Ovary (tissue), 9 donors: ENCODE data around the gene OTOP2. TPM values are rescaled to one million over a fixed set of nuclear protein-coding genes. Genes with fewer than 3 reads are reported as not detected.
A peak's percentile ranks its signal among the peaks of the same experiment; 100 is the strongest.

ENCODE experiments used
- DNase-seq, 5 donors: peaks; one replicate each; pipeline ENCODE4 v3.0.0-alpha.2; 2019 to 2020
- H3K27ac ChIP-seq, 2 donors: fragments of 200-600 bp; one replicate each; pipeline versions ENCODE4 v1.5.1 to v1.8.0; 2019 to 2022
- H3K27me3 ChIP-seq: fragments of 200-600 bp; one replicate; pipeline ENCODE4 v1.8.0; 2022
- H3K36me3 ChIP-seq: fragments of 200-600 bp; sonication (generic); one replicate; pipeline ENCODE4 v1.5.1; 2019
- H3K4me1 ChIP-seq: one replicate; pipeline ENCODE4 v1.8.1; 2013; ENCODE audit warnings: mild to moderate bottlenecking, moderate library complexity; ENCODE audit not compliant: insufficient read depth
- H3K4me3 ChIP-seq: fragments of 200-600 bp; sonication (generic); one replicate; pipeline ENCODE4 v1.5.1; 2017
- H3K9me3 ChIP-seq, 2 donors: fragments of 200-600 bp in 1 of 2; sonication (generic) in 1 of 2; one replicate each; pipeline versions ENCODE4 v1.5.1 to v1.8.1; 2013 to 2019; ENCODE audit warnings: mild to moderate bottlenecking in 1 of 2, moderate library complexity in 1 of 2
- EP300 ChIP-seq: sonication (generic); formaldehyde crosslinking; IDR thresholded peaks from one replicate; pipeline ENCODE4 v1.6.1; 2017; ENCODE audit warnings: antibody characterized with exemption
- POLR2A ChIP-seq: fragments of 450-650 bp; IDR thresholded peaks from one replicate; pipeline ENCODE4 v1.6.1; 2017; ENCODE audit warnings: antibody characterized with exemption, mild to moderate bottlenecking, moderate library complexity
- WGBS, 3 donors: extraction: QIAGEN DNeasy Blood & Tissue Kit in 1 of 3; methylation state at CpG; one replicate each; pipeline versions ENCODE4 v1.1.5 to v1.1.7; 2013 to 2017; 5-methylcytosine and 5-hydroxymethylcytosine counted together
- intact Hi-C, 4 donors: fragments of 100-400 bp; cut with DNase I; formaldehyde crosslinking; loops; one replicate each; pipeline versions ENCODE4 v1.11.0 to v1.15.1; 2022 to 2023
- polyA plus RNA-seq, 2 donors: library from polyadenylated mRNA; stranded (reverse); fragments of 200-250 nt in 1 of 2; fragments of 350-450 nt in 1 of 2; fragmentation: Illumina TruSeq in 1 of 2; extraction: RNeasy Lipid Tissue Mini Kit (QIAGEN cat#74804) in 1 of 2; gene quantifications; one replicate each; pipeline ENCODE4 v1.2.3, GENCODE V29; 2013 to 2014
- total RNA-seq, 7 donors: library from RNA; depleted of rRNA in 2 of 7; stranded (reverse); fragments of >200 nt in 2 of 7; fragmentation: NEBNext Ultra II Directional in 3 of 7; extraction: Animal tissue kit (Norgen Biotek cat#: 25700) in 3 of 7; gene quantifications; one replicate each; pipeline versions ENCODE4 v1.1.0 to v1.2.4, GENCODE V29; 2016 to 2023
- TF ChIP-seq, protein P1 (sequence below), 3 donors: fragments of 450-650 bp in 2 of 3; fragments of 200-600 bp in 1 of 3; IDR thresholded peaks; one replicate each; pipeline versions ENCODE4 v1.5.1 to v1.8.0; 2016 to 2022; ENCODE audit warnings: antibody characterized with exemption in 3 of 3, mild to moderate bottlenecking in 1 of 3
- donor health status: DM: no; HTN: no; CAD: no; lungs with moderate emphysema.
- donor health status: DM: no; HTN: no; CAD: no.
- donor health status: Bipolar disorder and iron deficiency.
- donor health status: DM: yes; HTN: yes; CAD: no.
- donor health status: DM: no; HTN: no; CAD: no.
- donor health status: DM: yes; HTN: yes; CAD: no.

The OTOP2 gene
- total and polyA plus RNA-seq, 9 donors, result not detected

DNA sequence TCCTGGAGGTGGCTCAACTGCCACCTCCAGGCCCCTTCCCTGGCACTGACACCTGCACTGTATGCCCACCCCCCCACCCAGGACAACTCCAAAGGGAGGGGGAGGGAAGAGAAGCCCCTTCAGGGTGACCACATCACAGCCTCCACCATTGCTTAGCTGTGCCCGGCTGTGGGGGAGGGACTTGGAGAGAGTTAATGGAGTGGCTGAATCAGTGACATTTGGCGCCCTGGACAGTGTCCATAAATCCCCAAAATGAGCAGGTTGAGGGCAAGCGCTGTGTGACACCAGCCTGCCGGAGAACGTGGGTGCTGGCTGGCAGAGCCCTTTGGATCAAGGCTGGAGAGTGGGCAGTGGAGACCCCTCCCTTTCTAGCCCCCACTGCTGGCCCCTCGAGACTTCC is 1.9 kb upstream of the OTOP2 start:
- H3K27me3 ChIP-seq, result peaks cover 4% of the 10 kb centered on the region
- DNase-seq, result no peak
- no peaks in the 10 kb centered on the region for H3K9me3 ChIP-seq
- peaks cover 6% of the 10 kb centered on the region for H3K4me1 ChIP-seq
- H3K36me3 ChIP-seq, result no peaks in the 10 kb centered on the region
- WGBS, 3 donors, result 54 to 64% (median 55%) methylated on average over 6 of the region's 6 CpGs
- no peak overlapping the region for H3K4me3 ChIP-seq
- H3K27ac ChIP-seq, result no peak overlapping the region
- TF ChIP-seq POLR2A, result no peak
- no peak for TF ChIP-seq EP300
- TF ChIP-seq, protein P1, sequence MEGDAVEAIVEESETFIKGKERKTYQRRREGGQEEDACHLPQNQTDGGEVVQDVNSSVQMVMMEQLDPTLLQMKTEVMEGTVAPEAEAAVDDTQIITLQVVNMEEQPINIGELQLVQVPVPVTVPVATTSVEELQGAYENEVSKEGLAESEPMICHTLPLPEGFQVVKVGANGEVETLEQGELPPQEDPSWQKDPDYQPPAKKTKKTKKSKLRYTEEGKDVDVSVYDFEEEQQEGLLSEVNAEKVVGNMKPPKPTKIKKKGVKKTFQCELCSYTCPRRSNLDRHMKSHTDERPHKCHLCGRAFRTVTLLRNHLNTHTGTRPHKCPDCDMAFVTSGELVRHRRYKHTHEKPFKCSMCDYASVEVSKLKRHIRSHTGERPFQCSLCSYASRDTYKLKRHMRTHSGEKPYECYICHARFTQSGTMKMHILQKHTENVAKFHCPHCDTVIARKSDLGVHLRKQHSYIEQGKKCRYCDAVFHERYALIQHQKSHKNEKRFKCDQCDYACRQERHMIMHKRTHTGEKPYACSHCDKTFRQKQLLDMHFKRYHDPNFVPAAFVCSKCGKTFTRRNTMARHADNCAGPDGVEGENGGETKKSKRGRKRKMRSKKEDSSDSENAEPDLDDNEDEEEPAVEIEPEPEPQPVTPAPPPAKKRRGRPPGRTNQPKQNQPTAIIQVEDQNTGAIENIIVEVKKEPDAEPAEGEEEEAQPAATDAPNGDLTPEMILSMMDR (IDR thresholded peaks at IDR 0.05), result no peak
- intact Hi-C loops, result no loop called here

- Histone ChIP-seq H3K4me3 (peak within 1 kb of the TSS; percentile 31), H3K36me3 (no peaks in the 10 kb centered on the region), H3K9me3 (no peaks in the 10 kb centered on the region), H3K27ac (peak within 1 kb of the TSS in 1 of 2 donors; percentile 38), H3K4me1 (peaks cover 6% of the 10 kb centered on the region), H3K27me3 (peaks cover 4% of the 10 kb centered on the region)
- DNase-seq, result peak in 3 of 5 donors; percentile 25 to 52 (median 26)
- TF ChIP-seq EP300 (no peak), POLR2A (no peak)
- TF ChIP-seq, protein P1 (IDR thresholded peaks at IDR 0.05), result no peak
- WGBS, 3 donors, result 4 to 6% (median 5%) methylated on average over 43 to 57 of the region's 57 CpGs
- intact Hi-C loops, result no loop called here
Measured at GRCh38 chr17:74922694-74923537, 1.2 kb upstream of the OTOP2 start, which contains the start of gene USH1G. Gene USH1G (minus strand): TSS chr17:74923255. CDS start chr17:74923073, 182 bp downstream.

DNA sequence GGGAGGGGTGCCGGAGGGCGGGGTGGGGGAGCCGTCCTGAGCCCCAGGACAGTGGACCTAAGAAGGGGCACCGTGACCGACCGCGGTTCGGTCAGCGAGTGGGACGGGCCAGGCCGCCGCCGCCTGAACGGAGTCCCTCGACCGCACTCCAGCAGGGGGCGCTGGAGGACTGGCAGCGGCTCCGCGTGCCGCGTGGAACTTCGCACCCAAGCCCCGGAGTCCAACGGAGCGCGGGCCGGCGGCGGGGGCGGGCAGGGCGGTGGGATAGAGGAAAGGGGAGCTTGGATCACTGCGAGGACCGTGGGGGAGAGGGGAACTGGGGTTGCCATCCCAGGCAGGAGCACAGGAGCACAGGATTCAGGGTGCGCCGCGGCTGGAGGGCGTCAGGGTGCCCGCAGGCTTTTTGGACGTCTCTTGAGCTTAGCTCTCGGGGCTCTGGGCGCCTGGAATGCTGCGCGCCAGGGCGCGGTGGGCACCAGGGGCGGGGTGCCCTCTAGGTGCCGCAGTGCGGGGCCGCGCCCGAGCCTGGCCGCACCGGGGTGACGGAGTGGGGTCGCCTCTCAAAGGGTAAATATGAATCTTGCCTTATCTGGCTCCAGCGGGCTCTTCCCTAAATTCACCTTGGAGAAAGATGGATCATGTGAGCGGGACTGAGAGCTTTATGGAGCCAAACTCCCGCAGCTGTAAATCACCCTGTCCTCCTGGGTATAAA is 379 bp upstream of the OTOP2 start:
- 1 to 2% (median 1%) methylated on average over 41 to 59 of the region's 59 CpGs for WGBS, 3 donors
- DNase-seq, result peak; percentile 56 to 78 (median 63)
- H3K4me1 ChIP-seq, result peaks cover 6% of the 10 kb centered on the region
- no peak overlapping the region for H3K27ac ChIP-seq
- intact Hi-C loops, result no loop called here
- H3K27me3 ChIP-seq, result peaks cover 4% of the 10 kb centered on the region
- H3K36me3 ChIP-seq, result no peaks in the 10 kb centered on the region
- H3K4me3 ChIP-seq, result peak overlapping the region; percentile 31
- no peaks in the 10 kb centered on the region for H3K9me3 ChIP-seq
- TF ChIP-seq, protein P1 (IDR thresholded peaks at IDR 0.05), result no peak
- TF ChIP-seq EP300 (no peak), POLR2A (no peak)

- Histone ChIP-seq H3K27ac (no peak overlapping the region), H3K4me3 (no peak overlapping the region), H3K27me3 (peaks cover 4% of the 10 kb centered on the region), H3K36me3 (no peaks in the 10 kb centered on the region), H3K4me1 (peaks cover 6% of the 10 kb centered on the region), H3K9me3 (no peaks in the 10 kb centered on the region)
- TF ChIP-seq, protein P1 (IDR thresholded peaks at IDR 0.05), result no peak
- TF ChIP-seq EP300, result no peak
- TF ChIP-seq POLR2A, result no peak
- no peak for DNase-seq
- 62 to 73% (median 67%) methylated on average over 3 of the region's 3 CpGs for WGBS, 3 donors
- intact Hi-C loops, result no loop called here
Measured at GRCh38 chr17:74925242-74925641, 1.2 kb downstream of the OTOP2 start.
